Endothelial cell (in vitro differentiated cells): ENCODE data around the gene FARS2. TPM values are rescaled to one million over a fixed set of nuclear protein-coding genes. Genes with fewer than 3 reads are reported as not detected.

Source experiments
- DNase-seq: peaks from one replicate; pipeline ENCODE4 v3.0.0; 2021; ENCODE audit warnings: low spot score
- H3K27ac Mint-ChIP-seq: one replicate; pipeline ENCODE4 v1.8.0; 2021; ENCODE audit warnings: mixed read lengths, inconsistent platforms; ENCODE audit not compliant: unreplicated experiment
- H3K27me3 Mint-ChIP-seq: one replicate; pipeline ENCODE4 v1.8.0; 2021; ENCODE audit warnings: mild to moderate bottlenecking, moderate library complexity, mixed read lengths, inconsistent platforms; ENCODE audit not compliant: unreplicated experiment
- H3K36me3 Mint-ChIP-seq: one replicate; pipeline ENCODE4 v1.8.0; 2021; ENCODE audit warnings: mild to moderate bottlenecking, low read depth, mixed read lengths, inconsistent platforms; ENCODE audit not compliant: unreplicated experiment
- H3K4me1 Mint-ChIP-seq: one replicate; pipeline ENCODE4 v1.8.0; 2021; ENCODE audit warnings: mild to moderate bottlenecking, mixed read lengths, inconsistent platforms; ENCODE audit not compliant: unreplicated experiment
- H3K4me3 Mint-ChIP-seq: one replicate; pipeline ENCODE4 v1.8.0; 2021; ENCODE audit warnings: mild to moderate bottlenecking, mixed read lengths, inconsistent platforms; ENCODE audit not compliant: unreplicated experiment
- H3K9me3 Mint-ChIP-seq: one replicate; pipeline ENCODE4 v1.8.0; 2021; ENCODE audit warnings: mixed read lengths, inconsistent platforms; ENCODE audit not compliant: unreplicated experiment
- total RNA-seq: library from RNA; stranded (reverse); fragmentation: NEBNext Ultra II Directional; extraction: Animal tissue kit (Norgen Biotek cat#: 25700); gene quantifications from one replicate; pipeline ENCODE4 v1.2.1, GENCODE V29; 2021; ENCODE audit not compliant: unreplicated experiment
- TF ChIP-seq, protein P1 (sequence below): fragments of 200-600 bp; sonication (generic); IDR thresholded peaks from one replicate; pipeline ENCODE4 v1.5.0; 2021; ENCODE audit warnings: antibody characterized with exemption; ENCODE audit not compliant: unreplicated experiment

Gene FARS2
- total RNA-seq, 1 donor from 2014 or later, result 17.8 TPM

DNA sequence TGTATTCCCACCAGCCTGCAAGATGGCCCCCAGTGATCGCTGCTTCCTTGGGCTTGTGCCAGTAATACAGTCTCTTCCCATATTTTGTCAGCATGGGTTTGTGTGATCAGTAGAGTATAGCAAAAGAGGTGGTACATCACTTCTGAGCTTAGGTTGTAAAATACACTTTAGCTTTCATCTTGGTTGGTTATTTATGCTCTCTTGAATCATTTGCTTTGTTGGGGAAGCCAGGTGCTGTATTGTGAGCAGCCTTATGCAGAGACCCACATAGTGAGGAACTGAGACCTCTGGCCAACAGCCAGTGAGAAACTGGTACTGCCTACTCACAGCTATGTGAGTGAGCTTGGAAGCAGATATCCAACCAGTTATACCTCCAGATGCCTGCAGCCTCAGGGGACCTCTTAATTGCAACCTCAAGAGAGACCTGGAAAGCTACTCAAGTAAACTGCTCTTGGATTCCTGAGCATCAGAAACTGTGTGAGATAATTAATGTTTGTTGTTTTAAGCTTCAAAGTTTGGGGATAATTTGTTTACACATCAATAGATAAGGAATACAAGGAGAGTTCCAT, 229.3 kb downstream of the FARS2 start:
- DNase-seq, result no peak
- no peaks in the 10 kb centered on the region for H3K4me1 Mint-ChIP-seq
- no peaks in the 10 kb centered on the region for H3K36me3 Mint-ChIP-seq
- peaks cover 2% of the 10 kb centered on the region for H3K27me3 Mint-ChIP-seq
- H3K27ac Mint-ChIP-seq, result no peak overlapping the region
- H3K4me3 Mint-ChIP-seq, result no peak overlapping the region
- H3K9me3 Mint-ChIP-seq, result no peaks in the 10 kb centered on the region
- TF ChIP-seq, protein P1, sequence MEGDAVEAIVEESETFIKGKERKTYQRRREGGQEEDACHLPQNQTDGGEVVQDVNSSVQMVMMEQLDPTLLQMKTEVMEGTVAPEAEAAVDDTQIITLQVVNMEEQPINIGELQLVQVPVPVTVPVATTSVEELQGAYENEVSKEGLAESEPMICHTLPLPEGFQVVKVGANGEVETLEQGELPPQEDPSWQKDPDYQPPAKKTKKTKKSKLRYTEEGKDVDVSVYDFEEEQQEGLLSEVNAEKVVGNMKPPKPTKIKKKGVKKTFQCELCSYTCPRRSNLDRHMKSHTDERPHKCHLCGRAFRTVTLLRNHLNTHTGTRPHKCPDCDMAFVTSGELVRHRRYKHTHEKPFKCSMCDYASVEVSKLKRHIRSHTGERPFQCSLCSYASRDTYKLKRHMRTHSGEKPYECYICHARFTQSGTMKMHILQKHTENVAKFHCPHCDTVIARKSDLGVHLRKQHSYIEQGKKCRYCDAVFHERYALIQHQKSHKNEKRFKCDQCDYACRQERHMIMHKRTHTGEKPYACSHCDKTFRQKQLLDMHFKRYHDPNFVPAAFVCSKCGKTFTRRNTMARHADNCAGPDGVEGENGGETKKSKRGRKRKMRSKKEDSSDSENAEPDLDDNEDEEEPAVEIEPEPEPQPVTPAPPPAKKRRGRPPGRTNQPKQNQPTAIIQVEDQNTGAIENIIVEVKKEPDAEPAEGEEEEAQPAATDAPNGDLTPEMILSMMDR, result no peak

DNA sequence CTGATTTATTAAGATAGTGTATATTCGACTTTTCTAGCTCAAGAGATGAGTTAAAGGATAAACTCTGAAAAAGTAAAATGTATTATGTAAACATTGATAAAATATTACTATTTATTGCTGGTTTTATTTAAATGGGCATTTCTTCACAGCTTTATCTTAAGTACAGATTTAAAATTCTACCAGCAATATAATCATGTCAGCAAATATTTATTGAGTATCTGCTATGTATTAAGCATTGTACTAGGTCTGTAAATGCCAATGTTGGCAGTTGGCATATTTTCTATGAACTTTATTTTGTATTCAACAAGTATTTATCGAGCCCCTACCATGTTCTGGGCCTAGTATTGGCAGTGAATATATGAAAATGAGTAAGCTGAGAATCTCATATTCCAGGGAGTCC, 231.0 kb downstream of the FARS2 start:
- no peaks in the 10 kb centered on the region for H3K4me1 Mint-ChIP-seq
- no peak overlapping the region for H3K27ac Mint-ChIP-seq
- H3K9me3 Mint-ChIP-seq, result no peaks in the 10 kb centered on the region
- TF ChIP-seq, protein P1, result no peak
- peaks cover 2% of the 10 kb centered on the region for H3K27me3 Mint-ChIP-seq
- no peaks in the 10 kb centered on the region for H3K36me3 Mint-ChIP-seq
- DNase-seq, result no peak
- no peak overlapping the region for H3K4me3 Mint-ChIP-seq

DNA sequence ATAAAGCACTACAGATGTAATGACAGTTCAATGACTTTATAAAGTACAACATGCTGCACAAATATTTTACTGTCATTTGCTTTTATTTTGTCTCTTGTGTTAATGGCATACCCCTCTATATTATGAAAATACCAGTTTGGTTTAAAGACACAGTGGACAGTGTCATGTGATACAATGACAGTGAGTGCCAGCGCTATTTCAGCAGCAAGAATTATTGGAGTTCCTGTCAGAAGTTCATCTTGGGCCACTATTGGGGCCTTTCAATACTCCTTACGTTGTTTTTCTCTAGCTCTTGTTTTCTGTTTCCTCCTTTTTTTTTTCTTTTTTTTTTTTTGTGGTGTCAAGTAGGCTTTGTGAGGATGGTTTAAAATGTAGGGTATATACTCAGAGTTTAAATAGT, 232.5 kb downstream of the FARS2 start:
- H3K9me3 Mint-ChIP-seq, result no peaks in the 10 kb centered on the region
- no peaks in the 10 kb centered on the region for H3K4me1 Mint-ChIP-seq
- no peaks in the 10 kb centered on the region for H3K27me3 Mint-ChIP-seq
- H3K36me3 Mint-ChIP-seq, result no peaks in the 10 kb centered on the region
- H3K4me3 Mint-ChIP-seq, result no peak overlapping the region
- no peak for DNase-seq
- TF ChIP-seq, protein P1, result no peak
- H3K27ac Mint-ChIP-seq, result no peak overlapping the region

DNA sequence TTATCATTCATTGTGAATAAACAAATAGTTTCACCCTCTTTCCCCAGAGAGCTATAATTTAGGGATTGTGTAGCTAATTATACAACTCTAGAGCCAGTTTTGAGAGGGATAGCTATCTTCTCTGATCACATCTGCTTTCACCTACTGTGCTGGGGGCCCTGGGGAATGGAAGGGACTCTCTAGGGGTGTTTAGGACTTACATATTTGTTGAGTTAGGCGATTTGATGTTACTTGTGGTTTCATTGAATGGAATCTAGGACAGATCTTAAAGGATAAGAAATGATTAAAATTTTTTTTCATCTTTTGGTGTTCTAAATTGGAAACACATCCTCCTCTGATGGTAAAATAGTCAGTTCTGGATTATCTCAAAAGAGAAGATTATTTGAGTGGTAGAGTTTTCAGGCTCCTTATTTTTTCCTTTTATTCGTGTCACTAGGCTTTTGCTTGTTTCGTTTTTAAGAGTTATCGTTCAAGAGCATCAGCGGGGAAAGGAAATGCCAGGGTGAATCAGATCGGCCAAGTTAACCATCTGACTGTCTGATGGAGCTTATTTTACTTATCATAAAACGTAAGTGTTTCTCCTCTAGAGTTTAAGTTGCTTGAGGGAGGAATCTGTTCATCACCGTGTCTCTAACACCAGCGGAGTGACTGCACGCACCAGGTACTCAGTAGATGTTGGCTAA, 236.7 kb downstream of the FARS2 start:
- Mint-ChIP-seq H3K36me3 (no peaks in the 10 kb centered on the region), H3K27ac (no peak overlapping the region), H3K4me1 (peaks cover 5% of the 10 kb centered on the region), H3K9me3 (no peaks in the 10 kb centered on the region), H3K4me3 (no peak overlapping the region), H3K27me3 (no peaks in the 10 kb centered on the region)
- TF ChIP-seq, protein P1, result no peak
- DNase-seq, result no peak

DNA sequence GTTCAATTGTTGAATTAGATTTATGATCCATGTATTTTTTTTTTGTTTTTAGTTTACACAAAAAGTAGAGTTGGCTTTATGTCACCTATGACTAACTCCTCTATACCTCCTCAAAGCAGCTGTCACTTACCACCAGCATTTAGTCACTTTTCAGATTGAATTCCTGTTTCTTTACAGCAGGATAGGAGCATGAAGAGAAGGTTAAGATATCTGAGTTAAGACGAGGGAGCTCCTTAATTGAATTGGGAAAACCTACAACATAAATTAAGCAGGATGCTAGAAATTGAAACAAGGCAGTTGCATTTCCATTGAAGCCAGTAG, 237.2 kb downstream of the FARS2 start:
- Mint-ChIP-seq H3K4me3 (no peak overlapping the region), H3K4me1 (peaks cover 5% of the 10 kb centered on the region), H3K36me3 (no peaks in the 10 kb centered on the region), H3K9me3 (no peaks in the 10 kb centered on the region), H3K27ac (no peak overlapping the region), H3K27me3 (no peaks in the 10 kb centered on the region)
- TF ChIP-seq, protein P1, result no peak
- no peak for DNase-seq
